ENCODE measurements around the gene UBTF.

UBTF gene, protein sequence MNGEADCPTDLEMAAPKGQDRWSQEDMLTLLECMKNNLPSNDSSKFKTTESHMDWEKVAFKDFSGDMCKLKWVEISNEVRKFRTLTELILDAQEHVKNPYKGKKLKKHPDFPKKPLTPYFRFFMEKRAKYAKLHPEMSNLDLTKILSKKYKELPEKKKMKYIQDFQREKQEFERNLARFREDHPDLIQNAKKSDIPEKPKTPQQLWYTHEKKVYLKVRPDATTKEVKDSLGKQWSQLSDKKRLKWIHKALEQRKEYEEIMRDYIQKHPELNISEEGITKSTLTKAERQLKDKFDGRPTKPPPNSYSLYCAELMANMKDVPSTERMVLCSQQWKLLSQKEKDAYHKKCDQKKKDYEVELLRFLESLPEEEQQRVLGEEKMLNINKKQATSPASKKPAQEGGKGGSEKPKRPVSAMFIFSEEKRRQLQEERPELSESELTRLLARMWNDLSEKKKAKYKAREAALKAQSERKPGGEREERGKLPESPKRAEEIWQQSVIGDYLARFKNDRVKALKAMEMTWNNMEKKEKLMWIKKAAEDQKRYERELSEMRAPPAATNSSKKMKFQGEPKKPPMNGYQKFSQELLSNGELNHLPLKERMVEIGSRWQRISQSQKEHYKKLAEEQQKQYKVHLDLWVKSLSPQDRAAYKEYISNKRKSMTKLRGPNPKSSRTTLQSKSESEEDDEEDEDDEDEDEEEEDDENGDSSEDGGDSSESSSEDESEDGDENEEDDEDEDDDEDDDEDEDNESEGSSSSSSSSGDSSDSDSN

DNA sequence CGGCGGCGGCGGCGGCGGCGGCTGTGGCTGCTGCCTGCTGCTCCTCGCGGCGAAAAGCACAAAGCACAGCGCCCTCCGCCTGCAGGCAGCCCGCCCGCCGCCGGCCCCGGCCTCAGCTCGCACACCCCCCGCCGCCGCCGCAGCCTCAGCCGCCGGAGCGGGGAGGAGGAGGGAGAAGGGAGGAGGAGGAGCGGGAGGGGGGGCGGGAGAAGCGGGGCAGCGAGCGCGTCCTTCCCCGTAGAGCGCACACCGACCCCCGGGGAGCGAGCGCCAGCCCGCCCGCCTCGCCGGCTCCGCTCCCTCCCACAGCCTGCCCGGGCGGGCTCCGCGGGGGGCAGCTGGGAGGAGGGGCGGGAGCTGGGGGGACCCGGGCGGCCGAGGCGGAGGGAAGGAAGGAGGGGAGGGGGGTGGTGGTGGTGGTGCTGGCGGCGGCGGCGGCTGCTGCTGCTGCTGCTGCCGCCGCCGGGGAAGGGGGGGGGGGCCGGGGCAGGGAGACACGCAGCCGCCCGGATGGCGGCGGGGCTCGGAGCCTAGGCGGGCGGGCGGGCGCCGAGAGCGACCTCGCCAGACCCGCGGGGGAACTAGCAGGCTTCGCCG, at the start of gene UBTF:
UBTF (minus strand) TSS at position 60 of the 597 bp plus-strand sequence. CDS start 1,446 bp downstream, outside the sequence.
- DNase-seq = peak; percentile 65

DNA sequence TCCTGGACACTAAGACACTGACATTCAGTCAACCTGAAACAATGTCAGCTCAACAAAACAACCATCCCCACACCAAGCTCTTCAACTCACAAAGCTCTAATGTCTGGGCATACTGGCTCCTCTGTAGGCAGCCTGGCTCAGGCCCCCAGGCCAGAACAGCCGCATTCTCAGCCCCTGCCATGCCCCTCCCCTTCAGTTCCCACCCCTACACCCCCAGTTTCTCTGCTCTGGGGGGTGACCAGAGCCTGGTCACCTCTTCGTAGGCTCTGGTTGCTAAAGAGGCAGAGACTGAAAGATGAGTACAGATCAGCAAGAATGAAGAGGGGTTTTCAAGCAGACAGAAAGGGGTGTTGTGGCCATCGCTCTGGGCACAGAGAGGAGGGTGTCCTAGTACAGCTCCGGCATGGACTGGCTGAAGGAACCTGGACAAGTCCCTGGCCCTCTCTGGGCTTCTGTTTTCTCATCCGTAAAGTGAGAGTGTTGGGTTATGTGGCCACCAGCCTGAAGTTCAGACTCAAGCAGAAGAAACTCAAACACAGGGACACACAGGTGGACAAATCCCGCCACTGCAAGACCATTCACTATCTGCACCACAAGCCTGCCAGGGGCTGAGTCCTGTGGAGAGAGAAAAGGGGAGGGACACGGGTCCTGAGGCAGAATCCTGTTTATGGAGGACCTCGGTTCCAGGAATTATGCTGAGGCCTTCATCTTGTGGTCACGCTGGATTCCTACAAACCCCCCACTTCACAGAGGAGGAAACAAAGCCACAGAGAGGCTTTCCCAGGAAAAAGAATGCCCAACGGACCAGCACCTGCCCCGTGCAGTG, 49.4 kb upstream of the UBTF start:
- DNase-seq = no peak

DNA sequence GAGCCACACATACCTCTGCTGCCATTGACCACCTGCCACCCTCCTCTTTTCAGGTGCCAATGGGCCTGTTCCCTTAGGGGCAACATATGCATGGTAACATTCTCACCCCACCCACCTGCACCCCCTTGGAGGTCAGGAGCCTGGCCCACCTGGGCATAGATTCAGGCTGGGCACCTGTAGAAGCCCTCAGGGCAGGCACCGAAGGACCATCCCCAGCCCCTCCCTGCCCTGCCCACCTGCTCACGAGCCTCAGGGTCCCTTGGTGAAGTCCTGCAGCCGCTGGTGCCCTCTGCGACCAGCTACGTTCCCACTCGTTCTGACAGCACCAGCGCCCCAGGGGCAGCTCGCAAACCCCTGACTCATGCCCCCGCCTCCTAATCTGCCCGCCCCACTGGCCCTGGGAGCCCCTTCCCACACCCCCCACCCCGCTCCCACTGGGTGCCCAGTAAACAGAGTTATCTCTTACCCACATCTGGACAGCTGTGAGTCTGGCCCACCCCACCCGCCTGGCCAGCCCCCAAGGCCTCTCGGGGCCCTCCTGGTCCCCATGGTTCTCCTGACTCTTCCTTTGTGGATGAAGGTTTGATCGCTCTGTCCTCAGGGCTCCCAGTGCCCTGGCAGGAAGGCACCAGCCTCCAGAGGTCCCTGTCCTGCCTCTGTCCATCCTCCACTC, 48.5 kb upstream of the UBTF start, which contains the start of gene SLC4A1:
SLC4A1 (minus strand) TSS at position 318 of the 673 bp plus-strand sequence. CDS start 5,269 bp downstream, outside the sequence.
- DNase-seq = no peak

DNA sequence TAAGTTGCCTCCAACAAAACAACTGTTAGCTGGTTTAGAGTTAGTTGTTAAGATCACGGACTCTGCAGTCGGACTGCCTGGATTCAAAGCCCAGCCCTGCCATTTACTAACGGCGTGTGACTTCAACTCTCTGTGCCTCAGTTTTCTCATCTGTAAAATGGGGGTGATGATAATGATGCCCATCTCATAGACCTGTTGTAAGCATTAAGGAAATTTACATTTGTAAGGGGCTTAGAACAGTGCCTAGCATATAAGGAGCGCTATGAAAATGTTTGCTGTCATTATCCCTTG, 47.6 kb upstream of the UBTF start:
- DNase-seq = no peak

DNA sequence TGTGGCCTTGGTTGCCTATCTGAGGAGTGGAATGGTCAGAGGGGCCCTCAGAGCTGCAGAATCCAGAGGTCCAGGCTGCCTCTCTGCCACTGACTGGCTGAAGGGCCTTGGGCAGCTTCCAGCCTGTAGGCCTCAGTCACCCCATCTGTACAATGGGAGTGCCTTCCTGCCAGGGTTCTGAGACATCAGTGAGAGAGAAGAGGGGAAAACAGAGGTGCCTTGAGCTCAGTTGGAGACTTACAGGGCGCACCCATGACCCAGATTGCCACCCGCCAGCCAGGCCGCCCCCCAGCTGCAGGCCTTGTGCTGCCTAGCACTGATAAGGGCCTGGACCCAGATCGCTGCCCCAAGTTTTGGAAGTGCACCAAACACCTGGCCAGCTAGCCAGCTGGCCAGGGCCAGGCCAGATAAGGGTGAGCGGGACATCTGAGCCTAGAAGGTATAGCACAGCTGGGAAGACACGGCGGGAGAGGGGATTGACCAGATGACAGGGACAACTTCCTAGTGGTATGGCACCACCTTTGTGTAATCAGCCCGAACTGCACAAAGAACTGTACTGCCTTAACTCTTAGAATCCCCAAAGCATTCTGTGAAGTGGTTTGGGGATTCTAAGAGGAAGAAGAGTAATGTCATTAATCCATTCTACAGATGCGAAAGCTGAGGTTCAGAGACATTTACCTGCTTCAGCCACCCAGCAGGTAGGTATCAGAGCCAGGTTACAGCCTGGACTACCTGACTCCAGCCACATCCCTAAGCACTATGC, 47.1 kb upstream of the UBTF start:
- no peak for DNase-seq

DNA sequence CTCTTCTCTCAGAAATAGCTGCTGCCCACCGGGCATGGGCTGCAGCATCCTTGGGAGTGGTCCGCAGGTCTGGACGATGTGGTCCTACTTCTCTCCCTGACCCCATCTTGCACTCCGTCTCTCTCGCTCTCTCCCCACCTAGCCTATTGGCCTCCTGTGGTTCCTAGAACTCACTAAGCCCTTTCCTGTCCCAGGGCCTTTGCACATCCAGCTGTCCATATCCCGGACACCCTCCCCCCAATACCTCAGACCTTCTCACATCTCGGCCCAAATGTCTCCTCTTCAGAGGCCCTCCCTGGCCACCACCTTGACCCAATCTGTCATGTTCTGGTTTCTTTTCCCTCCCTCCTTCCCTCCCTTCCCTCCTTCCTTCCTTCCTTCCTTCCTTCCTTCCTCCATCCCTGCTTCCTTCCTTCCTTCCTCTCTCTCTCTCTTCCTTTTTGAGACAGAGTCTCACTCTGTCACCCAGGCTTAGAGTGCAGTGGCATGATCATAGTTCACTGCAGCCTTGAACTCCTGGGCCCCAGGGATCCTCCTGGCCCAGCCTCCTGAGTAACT, 43.9 kb upstream of the UBTF start:
- DNase-seq = no peak

DNA sequence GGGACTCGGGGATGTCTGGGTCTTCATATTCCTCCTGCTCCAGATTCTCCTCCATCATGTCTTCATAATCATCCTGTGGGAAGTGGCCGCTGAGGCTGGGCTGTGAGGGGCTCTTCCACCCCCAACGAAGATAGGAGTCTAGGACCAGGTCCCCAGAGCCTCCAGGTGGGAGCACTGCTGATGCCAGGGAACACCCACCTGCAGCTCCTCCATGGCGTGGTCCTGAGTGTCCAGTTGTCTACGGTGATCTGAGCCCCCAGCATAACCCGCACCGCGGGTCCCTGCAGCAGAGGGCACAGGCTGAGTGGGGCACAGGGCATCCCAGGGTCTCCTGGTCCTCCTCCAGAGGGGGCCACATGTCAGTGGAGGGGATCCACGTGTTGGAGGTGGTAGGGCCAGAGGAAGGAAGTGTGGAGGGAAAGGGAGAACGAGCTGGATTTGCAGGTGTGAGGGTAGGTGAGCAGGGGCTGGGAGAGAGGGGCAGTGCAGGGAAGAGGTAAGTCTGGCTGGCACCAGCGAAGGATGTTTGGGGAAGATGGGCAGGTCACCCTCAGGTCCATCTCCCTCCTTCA, 43.3 kb upstream of the UBTF start:
- no peak for DNase-seq

DNA sequence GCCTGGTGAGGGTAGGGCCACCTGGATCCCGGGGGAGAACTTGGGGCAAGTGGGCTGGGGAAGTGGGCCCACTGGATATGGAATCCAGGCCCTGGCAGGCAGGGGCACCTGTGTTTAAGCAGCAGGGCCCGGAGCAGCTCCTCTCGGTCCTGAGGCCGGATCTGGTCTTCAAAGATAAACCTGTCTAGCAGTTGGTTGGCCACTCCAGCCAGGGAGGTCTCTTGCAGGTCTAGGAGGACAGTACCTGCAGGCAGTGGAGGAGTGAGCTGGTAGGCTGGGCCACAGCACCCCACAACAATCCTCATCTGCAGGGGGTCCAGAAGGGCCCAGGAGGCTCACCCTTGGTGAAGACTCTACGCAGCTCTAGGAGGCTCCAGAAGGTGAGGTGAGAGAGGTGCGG, 40.8 kb upstream of the UBTF start:
- DNase-seq = no peak

DNA sequence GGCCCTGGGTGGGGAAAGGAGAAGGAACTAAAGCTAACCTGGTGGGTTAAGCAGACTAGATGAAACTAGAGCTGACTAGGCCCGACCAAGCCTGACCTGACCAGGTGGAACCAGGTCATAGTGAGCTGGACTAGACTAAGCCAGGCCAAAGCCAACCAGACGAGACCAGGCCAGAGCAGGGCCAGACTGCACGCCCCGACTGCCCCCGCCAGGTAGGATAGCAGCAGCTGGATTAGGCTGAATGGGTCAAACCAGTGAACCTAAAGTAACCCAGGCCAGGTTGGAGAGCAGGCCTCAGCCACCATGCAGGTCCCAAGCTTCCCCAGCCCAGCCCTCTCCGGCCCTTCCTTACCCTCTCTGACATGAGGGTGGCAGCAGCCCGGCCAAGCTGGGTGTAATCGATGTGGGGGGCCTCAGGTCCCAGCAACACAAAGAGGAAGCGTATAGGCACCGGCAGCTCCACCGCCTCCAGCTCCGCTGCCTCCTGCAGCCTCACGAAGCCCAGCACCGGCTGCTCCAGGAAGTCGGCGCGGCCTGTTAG, 39.4 kb upstream of the UBTF start:
- DNase-seq = no peak

DNA sequence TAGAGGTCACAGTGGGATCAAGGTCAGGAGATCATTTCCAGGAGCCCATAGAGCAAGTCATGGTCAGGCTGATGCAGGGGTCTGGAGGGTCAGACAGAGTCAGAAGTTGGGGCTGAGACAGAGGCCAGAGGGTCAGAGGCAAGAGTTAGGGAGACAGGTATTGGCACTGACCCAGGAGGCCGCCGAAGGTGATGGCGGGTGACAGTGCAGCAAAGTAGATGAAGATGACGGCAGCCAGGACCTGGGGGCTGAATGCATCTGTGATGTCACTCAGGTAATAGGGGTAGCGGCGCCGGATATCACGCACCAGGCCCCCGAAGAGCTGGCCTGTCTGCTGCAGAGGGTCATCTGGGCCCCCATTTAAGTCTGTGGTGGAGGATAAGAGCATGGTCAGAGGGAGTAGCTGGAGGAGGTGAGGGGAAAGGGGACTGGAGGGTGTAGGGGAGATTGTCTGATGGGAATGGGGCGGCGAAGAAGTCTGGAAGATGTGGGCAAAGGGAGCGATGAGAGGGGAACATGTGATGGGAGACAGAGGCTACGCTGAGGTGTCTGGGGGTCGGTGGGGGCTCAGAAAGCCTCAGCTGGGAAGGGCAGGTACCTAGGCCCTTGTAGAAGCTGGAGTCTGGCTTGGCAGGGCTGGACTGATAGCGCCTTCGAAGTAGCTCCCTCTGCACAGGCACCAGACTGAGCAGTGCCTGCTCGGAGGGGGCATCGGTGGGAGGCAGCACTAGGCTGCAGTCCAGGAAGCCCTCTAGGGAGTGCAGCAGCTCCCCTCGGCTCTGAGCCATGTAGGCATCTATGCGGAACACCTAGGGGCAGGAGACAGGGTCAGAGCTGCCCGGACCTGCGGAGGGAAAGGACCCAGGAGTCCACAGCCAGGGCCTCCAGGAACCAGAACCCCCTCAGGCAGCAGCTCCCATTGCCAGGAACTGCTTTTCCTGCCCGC, 38.6 kb upstream of the UBTF start:
- no peak for DNase-seq

DNA sequence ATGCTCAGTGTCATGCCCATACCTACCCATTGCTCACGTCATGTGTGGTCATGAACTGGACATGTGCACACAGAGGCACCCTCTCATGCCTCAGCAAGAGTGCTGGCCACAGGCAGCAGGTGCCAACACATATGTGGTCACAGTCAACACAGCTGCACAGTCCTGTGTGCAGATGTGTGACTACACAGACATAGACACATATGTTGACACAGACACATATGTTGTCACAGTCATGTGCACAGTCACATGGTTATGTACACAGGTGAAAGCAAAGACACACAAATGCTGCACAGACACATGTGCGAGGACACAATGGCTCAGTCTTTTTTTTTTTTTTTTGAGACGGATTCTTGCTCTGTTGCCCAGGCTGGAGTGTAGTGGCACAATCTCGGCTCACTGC, 37.2 kb upstream of the UBTF start:
- DNase-seq = no peak

DNA sequence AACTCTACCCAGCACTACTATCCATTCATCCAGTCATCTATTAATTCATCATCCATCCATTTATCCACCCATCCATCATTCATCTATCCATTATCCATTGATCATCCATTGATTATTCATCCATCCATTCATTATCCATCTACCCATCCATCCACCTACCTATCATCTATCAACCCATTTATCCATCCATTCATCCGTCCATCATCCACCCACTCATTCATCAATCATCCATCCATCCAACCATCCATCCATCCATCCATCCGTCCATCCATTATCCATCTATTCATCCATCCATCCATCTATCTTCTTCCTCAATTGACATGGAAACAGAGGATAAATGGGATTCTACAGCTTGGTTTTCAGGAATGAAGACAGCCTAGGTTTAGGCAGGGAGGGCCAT, 36.4 kb upstream of the UBTF start:
- DNase-seq = no peak

DNA sequence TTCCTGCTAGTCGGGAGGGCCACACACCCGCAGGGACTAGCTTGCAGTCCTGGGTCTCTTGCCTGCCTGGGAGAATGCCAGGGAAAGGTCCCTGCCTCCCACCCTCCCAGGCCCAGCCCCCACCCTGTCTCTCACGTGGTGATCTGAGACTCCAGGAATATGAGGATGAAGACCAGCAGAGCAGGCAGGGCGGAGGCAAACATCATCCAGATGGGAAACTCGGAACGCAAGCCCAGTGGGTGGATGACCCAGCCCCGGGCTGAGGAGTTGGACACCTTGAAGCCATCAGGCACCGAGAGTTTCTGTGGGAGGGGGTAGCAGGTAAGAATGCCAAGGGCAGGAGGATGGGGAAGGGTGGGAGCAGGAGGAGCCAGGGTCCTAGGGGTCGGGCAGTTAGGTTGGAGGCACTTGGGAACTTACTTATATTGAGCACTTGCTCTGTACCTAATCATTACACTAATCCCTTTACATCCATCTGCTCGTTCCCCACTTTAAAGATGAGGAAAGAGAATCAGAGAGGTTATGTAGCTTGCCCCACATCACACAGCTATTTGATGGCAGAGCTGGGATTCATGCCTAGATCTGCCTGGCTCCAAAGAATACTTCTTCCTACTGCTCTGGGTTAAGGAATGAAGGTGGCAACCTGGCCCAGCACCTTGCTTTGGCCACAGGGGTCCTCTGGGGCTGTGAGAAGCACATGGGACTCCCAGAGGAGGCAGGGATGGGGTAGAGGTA, 35.1 kb upstream of the UBTF start:
- DNase-seq = no peak

DNA sequence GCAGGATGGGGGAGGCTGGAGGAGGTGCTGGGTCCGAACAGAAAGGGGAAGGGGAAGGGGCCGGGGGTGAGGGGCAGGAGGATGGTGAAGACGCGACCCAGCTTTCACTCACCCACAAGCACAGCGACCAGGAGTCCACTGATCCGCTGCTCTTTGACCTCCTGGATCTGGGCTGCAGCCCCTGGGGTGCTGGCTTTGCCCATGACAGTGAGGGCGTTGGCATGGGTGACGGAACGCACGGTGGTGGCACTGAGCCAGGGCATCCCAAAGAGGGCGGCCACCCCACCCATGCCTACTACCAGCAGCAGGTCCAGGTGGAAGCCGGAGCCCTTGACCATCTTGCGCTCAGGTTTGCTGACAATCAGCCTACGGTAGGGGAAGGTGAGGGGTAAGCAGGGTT, 33.5 kb upstream of the UBTF start:
- DNase-seq = no peak

DNA sequence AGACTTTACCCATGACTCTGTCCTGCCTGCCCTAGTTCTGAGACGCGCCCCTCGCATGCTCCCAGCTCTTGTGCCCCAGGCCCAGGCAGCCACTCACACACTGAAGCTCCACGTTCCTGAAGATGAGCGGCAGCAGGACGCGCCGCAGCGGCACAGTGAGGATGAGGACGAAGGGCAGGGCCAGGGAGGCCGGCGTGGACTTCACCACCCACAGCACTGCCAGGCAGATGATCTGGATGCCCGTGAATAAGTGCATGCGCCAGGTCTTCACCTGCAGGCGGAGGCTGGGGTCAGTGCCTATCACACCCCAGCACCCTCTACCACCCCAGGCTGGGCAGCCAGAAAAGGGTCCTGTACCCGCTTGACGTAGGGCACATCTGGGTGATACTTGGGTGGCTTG, 31.6 kb upstream of the UBTF start:
- no peak for DNase-seq

DNA sequence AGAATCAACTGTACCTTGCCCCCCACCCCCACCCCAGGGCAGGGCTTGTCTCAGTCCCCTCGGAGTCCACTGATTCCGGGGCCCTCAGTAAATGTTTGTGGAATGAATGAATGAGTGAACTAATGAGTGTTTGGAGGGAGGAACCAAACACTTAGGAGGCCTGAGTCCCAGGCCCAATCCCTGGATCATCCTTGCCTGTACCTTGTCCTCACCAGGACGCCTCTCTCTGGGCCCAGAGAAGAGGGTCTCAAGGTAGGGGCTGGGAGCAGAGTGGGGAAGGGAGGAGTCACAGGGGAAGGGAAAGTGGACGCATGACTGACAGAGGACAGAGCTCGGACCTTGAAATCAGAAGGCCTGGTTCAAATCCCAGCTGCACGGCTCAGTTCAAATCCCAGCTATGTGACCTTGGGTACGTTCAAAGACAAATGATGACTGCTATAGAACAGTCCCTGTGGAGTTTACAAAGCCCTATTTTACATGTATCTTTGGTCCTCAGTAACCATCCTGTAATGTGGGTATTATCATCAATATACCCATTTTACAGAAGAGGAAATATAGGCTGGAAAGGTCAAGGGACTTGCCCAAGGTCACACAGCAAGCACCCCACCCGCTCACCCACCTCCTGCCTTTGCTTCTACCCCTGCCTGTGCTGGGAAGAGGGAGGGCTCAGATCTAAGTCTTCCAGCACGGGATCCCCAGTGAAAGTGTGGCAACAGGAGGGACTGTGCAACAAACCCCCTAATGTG, 30.2 kb upstream of the UBTF start:
- DNase-seq = no peak

DNA sequence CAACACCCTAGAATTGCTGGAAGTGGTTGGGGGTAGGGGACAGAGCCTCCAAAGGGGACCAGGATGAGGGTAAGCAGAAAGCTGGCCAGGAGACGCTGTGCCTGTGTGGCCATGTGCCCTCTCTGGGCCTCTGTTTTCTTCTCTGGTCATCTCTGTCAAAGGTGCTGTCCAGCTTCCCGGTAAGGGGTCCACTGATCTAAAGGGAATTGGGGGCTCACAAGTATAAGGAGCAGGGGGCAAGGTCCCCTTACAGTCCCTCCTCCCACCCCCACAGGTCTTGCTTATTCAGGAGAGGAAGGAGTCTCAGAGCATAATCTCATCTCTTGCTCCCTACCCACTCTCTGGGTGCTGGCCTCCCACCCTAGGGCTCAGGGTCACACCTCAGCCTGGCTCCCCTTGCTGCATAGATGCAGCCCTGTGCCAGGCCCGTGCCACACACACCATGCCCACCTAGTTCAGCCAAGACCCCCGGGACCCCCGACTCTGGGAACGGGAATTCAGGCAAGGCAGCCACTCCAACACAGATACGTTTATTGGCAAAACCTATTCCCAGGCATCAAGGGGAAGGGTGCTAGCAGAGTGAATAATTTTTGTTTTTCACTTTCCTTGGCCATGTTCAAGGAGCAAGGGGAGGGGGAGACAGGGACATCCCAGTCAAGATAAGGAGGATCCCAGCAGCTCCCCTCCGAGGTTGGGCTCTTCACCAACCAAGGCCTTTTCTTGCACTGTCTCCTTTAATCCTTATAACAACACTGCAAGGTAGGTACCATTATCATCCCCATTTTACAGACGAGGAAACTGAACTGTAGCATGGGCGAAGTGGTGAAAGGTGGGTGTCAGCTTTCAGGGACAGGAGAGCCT, 28.6 kb upstream of the UBTF start:
- no peak for DNase-seq
